ENCODE measurements around the gene NEMP1.

Gene NEMP1

DNA sequence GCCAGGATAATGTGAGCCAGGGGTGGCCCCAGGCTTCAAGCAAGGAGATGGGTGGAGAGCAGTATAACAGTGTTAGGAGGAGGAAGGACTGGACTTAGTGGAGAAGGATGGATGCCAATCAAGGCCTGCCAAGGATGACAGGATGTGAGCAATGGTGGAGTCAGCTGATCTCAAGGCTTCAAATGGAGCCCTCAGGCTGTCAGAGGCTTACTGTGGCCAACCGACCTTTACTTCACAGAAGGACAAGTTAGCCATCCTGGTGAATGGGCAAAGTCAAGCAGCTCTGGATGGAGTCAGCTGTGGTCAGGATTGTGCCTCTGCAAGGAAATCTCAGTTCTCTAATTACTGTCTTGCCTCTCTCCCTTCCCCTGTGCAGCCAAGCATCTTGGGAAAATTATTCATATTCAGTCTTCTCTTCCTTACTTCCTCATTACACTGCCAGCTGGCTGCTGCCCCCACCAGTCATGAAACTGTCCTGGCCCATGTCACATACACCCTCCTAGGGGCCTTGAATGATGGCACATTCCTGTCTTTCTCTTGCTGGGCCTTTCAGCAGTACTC lies 40.2 kb upstream of the NEMP1 start:
- Histone ChIP-seq H3K4me2 (no peak overlapping the region), H3K27ac (no peak overlapping the region), H3K4me3 (IDR thresholded peaks at IDR 0.05; ENCODE audit: insufficient read depth, low read depth, low read length) (no peak overlapping the region), H2AFZ (ENCODE audit: low read depth) (no peak overlapping the region), H3K9ac (no peak overlapping the region), H3K79me2 (ENCODE audit: insufficient read depth, low read depth) (no peaks in the 10 kb centered on the region), H3K36me3 (ENCODE audit: insufficient read depth) (no peaks in the 10 kb centered on the region), H4K20me1 (ENCODE audit: insufficient read depth) (no peaks in the 10 kb centered on the region), H3K4me1 (ENCODE audit: low read depth, poor library complexity, severe bottlenecking) (no peaks in the 10 kb centered on the region), H3K27me3 (ENCODE audit: insufficient read depth, low read depth) (peaks cover 2% of the 10 kb centered on the region; the same call in 1 of the 2 replicates)
- TF ChIP-seq, protein P1, sequence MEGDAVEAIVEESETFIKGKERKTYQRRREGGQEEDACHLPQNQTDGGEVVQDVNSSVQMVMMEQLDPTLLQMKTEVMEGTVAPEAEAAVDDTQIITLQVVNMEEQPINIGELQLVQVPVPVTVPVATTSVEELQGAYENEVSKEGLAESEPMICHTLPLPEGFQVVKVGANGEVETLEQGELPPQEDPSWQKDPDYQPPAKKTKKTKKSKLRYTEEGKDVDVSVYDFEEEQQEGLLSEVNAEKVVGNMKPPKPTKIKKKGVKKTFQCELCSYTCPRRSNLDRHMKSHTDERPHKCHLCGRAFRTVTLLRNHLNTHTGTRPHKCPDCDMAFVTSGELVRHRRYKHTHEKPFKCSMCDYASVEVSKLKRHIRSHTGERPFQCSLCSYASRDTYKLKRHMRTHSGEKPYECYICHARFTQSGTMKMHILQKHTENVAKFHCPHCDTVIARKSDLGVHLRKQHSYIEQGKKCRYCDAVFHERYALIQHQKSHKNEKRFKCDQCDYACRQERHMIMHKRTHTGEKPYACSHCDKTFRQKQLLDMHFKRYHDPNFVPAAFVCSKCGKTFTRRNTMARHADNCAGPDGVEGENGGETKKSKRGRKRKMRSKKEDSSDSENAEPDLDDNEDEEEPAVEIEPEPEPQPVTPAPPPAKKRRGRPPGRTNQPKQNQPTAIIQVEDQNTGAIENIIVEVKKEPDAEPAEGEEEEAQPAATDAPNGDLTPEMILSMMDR (conservative IDR thresholded peaks at IDR 0.05; ENCODE audit: low read depth, low read length), result no peak

DNA sequence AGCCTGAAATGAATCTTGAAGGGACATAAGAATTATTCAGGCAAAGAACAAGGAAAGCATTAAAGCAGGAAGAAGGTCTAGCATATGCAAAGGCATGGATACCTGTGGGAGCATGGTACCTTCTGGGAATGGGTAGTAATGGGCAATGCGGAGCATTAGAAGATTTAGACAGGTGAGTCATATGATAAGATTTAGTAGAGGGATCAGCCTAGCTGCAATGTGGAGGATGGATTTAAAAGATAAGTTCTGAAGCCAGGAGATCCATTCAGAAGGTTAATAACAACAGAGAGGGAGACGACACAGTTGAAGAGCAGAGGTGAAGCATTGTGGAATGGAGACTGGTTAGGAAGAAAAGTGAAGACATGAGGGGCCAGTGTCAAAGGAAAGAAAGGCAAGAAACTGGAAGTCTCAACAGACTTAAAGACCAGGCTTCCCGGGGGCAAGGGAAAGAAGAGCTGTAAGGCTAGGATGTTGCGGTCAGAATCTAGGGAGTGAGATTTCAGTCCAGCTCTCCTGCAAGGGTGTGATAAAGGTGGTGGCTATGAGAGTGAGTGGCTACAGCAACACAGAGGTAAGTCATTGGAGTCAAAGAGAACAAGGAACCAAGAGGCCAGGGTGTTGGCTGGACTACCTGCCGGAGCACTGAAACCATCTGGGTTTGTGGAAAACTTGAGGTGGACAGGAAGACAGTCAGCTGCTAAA lies 38.1 kb upstream of the NEMP1 start:
- H3K4me1 ChIP-seq (ENCODE audit: low read depth, poor library complexity, severe bottlenecking), result peaks cover 8% of the 10 kb centered on the region
- no peaks in the 10 kb centered on the region; the same call in 1 of the 2 replicates for H3K27me3 ChIP-seq (ENCODE audit: insufficient read depth, low read depth)
- no peak overlapping the region for H3K4me3 ChIP-seq (IDR thresholded peaks at IDR 0.05; ENCODE audit: insufficient read depth, low read depth, low read length)
- no peak overlapping the region for H3K4me2 ChIP-seq
- H2AFZ ChIP-seq (ENCODE audit: low read depth), result no peak overlapping the region
- TF ChIP-seq, protein P1 (conservative IDR thresholded peaks at IDR 0.05; ENCODE audit: low read depth, low read length), result no peak
- H3K36me3 ChIP-seq (ENCODE audit: insufficient read depth), result no peaks in the 10 kb centered on the region
- no peak overlapping the region for H3K27ac ChIP-seq
- H3K9ac ChIP-seq, result no peak overlapping the region
- no peaks in the 10 kb centered on the region for H4K20me1 ChIP-seq (ENCODE audit: insufficient read depth)
- H3K79me2 ChIP-seq (ENCODE audit: insufficient read depth, low read depth), result no peaks in the 10 kb centered on the region

GRCh38 chr12:57112492-57113294 lies 34.1 kb upstream of the NEMP1 start:
- peak overlapping the region; percentile 64; the same call in 1 of the 2 replicates for H3K27ac ChIP-seq
- peaks cover 19% of the 10 kb centered on the region for H3K4me1 ChIP-seq (ENCODE audit: low read depth, poor library complexity, severe bottlenecking)
- peak overlapping the region; percentile 54 for H2AFZ ChIP-seq (ENCODE audit: low read depth)
- H3K27me3 ChIP-seq (ENCODE audit: insufficient read depth, low read depth), result no peaks in the 10 kb centered on the region; the same call in 1 of the 2 replicates
- H3K4me3 ChIP-seq (IDR thresholded peaks at IDR 0.05; ENCODE audit: insufficient read depth, low read depth, low read length), result no peak overlapping the region
- H3K79me2 ChIP-seq (ENCODE audit: insufficient read depth, low read depth), result no peaks in the 10 kb centered on the region; the same call in 1 of the 2 replicates
- peak overlapping the region; percentile 62; the same call in 1 of the 2 replicates for H3K9ac ChIP-seq
- TF ChIP-seq, protein P1 (conservative IDR thresholded peaks at IDR 0.05; ENCODE audit: low read depth, low read length), result peak; percentile 100
- no peaks in the 10 kb centered on the region for H3K36me3 ChIP-seq (ENCODE audit: insufficient read depth)
- H4K20me1 ChIP-seq (ENCODE audit: insufficient read depth), result no peaks in the 10 kb centered on the region
- H3K4me2 ChIP-seq, result peak overlapping the region; percentile 79

- peak within 1 kb of the TSS; percentile 40 for H3K4me3 ChIP-seq (IDR thresholded peaks at IDR 0.05; ENCODE audit: insufficient read depth, low read depth, low read length)
- H3K27ac ChIP-seq, result peak within 1 kb of the TSS; percentile 64
- H3K27me3 ChIP-seq (ENCODE audit: insufficient read depth, low read depth), result no peaks in the 10 kb centered on the region
- H3K4me1 ChIP-seq (ENCODE audit: low read depth, poor library complexity, severe bottlenecking), result peaks cover 19% of the 10 kb centered on the region
- H3K4me2 ChIP-seq, result peak within 1 kb of the TSS; percentile 79
- TF ChIP-seq, protein P1 (conservative IDR thresholded peaks at IDR 0.05; ENCODE audit: low read depth, low read length), result no peak
- no peaks in the 10 kb centered on the region; the same call in 1 of the 2 replicates for H3K79me2 ChIP-seq (ENCODE audit: insufficient read depth, low read depth)
- peak within 1 kb of the TSS; percentile 62 for H3K9ac ChIP-seq
- no peaks in the 10 kb centered on the region for H4K20me1 ChIP-seq (ENCODE audit: insufficient read depth)
- peak within 1 kb of the TSS; percentile 54 for H2AFZ ChIP-seq (ENCODE audit: low read depth)
- no peaks in the 10 kb centered on the region for H3K36me3 ChIP-seq (ENCODE audit: insufficient read depth)
Measured at GRCh38 chr12:57111031-57111734, 32.6 kb upstream of the NEMP1 start, which contains the start of gene STAT6. TSS of gene STAT6 (minus strand) at chr12:57111362. CDS start at chr12:57108278, 3,084 bp downstream.

Data from KMS-11 (cell line).